DMS114 treated with DMSO at 0.1 percent for 48 hours (cell line): Measurements from ENCODE around the gene PAX1.

Experiments
- DNase-seq: peaks from one replicate; lab custom pipeline; 2025; ENCODE audit not compliant: unreplicated experiment; lab: John Stamatoyannopoulos, UW

PAX1 gene

DNA sequence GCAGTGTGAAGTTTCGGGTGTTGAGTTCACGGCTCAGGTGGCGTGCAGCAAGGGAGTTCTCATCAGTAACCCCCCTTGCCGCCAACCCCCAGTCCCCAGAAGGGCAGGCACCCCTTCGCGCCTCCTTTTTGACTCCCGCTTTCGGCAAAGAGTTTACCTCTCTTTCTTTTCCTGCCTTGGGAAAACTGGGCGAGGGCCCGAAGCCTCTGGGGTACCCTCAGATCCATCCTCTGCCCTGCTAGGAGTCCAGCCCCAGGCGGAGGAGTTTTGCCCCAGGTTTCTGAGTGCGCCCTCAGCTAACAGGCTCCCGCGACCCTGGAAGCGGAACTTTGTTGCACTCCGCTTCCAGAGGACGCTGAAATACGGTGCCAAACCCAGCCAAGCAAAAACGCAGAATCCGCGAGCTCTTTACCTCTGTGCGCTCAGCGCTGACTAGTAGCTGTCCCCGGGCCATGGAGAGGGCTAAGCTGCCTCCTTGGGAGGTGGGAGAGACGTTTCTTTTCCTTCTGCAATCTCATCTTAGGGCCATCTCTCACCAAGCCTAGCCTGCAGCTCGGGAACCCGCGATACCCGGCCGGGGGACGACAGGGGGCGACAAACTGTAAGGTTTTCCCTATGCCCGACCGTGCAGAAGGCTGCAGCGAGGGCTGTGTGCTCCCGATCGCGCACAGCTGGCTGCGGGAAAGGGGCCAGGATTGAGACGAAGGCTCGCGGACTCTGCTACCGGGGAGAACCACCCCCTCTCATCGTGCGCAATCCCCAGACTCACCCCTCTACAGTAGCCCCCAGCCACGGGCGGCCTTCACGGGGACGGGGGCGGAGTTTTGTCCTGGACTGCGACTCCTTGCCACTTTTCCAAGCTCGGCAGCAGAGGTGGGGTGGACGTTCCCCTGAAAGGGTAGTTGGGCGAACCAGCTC, 2.7 kb upstream of the PAX1 start:
- no peak for DNase-seq

DNA sequence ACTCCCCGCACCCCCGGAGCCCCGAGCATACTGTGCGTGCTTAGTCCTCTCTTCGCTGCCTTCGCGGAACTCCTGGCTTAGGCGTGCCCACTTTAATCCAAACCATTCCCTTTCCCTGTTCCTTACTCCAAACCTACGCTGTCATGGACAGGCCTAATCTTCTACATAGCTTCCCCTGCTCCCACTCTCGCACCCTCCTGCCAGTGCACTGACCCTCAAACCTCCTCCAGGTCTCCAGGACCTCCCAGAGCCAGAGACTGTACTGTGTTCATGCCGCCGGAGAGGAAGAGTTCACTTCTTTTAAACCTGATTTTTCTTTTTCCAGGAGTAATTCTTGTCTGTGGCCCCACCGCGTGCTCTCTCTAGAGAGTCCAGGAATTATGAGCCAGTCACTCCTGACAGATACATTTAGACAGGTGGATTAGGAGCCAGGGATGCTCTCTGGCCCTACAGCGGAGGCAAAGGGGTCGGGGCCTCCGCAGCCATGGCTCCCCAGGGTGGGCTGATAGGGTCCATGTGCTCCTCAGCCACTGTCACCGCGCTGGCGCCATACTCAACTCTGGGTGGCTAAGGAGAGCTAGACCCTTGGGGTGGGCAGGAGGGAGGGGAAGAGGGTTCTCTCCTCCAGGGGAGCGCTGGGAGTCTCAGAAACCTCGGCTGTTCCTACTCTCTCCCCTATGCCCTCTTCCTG, 1.6 kb upstream of the PAX1 start:
- no peak for DNase-seq

DNA sequence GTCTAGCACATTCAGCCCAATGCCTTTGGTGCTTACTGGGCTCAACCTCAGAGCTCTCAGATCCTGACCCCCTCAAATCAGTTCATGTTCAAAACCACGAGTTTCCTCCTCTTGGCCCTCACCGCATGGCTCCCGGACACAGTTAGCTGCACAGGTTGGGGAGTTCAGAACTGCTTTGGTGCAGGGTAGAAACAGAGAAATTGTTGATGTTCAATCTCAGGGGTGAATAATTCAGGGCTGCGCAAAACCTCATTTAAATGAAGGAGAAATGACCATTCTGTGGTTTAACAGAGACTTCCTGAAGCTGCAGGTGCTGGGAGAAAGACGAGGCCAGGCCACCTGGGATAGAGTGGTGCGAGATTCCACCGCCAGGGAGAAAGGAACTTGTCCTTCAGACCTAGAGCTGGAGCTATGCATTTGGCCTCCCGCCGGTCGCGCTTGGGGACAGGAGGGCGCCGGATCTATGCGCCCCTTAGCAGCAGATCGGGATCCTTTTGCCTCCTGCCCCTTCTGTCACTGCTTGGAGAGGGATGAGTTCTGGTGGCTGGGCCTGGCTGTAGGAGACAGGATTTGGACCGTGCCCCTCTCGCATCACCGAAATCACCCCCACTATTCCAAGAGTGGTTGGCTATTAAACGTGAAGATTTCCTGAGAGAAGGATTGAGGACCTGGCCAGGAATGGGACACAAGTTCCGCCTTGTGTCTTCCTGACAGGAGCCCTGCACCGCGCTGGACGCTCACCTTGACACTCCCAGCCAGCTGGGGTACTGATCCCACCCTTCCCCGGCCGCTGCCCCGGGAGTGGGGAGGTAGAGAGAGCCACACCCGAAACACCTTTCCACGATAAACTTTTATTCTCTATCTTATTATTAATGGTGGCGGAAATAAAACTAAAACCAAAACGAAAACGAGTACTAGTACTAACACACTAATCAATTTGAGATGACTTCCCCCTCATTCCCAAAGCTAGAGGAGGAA, 767 bp upstream of the PAX1 start:
- DNase-seq, result no peak

DNA sequence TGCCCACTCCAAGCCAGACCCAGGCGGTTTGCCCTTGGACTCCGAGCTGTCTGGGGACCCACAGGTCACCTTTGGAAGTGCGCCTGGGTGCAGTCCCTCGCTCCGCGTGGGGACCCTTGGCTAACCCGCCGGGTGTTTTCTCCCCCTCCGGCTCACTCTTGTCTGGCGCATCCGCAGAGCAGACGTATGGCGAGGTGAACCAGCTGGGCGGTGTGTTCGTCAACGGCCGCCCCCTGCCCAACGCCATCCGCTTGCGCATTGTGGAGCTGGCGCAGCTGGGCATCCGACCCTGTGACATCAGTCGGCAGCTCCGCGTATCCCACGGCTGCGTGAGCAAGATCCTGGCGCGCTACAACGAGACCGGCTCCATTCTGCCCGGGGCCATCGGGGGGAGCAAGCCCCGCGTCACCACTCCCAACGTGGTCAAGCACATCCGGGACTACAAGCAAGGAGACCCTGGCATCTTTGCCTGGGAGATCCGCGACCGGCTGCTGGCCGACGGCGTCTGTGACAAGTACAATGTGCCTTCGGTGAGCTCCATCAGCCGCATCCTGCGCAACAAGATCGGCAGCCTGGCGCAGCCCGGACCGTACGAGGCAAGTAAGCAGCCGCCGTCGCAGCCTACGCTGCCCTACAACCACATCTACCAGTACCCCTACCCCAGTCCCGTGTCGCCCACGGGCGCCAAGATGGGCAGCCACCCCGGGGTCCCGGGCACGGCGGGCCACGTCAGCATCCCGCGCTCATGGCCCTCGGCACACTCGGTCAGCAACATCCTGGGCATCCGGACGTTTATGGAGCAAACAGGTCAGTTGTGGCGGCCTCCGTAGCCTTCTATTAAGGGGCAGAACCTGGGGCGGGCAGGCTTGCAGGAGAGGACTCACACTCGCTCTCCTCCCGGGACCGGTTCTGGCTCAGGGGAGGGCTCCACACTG, 1.1 kb downstream of the PAX1 start:
- DNase-seq, result no peak

DNA sequence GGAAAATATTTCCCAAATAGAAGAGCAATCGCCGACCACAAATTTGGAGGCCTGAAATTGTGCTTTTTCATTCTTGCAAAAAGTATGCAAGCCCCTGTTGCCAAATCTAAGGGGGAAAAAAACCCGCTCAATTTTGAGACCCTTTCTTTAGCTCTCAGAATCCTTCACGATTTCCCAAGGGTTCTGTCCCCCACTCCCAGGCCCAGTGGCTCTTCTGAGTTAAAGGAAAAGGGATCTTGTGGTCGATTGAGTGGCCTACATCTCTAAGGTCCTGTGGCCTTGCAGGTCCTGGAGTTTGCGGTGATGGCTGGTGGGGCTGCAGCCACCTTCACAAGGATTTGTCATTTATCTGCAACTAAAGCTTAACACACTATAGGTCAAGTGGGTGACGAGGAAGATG, 1.8 kb downstream of the PAX1 start:
- DNase-seq, result no peak

DNA sequence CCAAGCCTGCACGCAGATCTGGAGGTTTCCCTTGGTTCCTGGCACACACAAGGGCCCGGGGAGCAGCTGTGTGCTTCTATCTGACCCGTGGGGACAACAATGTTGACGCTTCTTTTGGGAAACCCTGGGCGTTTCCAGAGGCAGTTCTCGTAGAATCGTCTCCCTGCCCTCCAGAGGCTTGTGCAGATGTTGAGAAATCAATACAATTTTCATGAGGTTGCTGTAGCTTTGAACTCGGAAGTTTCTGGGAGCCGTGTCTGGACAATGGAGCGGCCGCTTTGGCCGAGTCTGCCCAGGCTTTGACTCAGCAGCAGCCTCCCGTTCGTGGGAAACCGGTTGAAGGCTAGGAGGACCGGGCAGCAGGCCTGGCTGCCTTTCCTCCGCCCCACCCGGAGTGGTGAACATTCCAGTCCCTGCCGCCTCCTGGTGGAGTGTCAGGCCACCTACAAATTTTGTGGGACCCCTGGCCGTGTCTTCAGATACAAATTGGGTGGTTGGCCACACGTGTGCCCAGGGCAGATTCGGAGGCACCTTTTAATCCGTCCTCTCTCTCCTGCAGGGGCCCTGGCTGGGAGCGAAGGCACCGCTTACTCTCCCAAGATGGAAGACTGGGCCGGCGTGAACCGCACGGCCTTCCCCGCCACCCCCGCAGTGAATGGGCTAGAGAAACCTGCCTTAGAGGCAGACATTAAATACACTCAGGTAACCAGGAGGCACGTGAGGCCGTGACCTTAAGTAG, 2.7 kb downstream of the PAX1 start:
- DNase-seq, result no peak

DNA sequence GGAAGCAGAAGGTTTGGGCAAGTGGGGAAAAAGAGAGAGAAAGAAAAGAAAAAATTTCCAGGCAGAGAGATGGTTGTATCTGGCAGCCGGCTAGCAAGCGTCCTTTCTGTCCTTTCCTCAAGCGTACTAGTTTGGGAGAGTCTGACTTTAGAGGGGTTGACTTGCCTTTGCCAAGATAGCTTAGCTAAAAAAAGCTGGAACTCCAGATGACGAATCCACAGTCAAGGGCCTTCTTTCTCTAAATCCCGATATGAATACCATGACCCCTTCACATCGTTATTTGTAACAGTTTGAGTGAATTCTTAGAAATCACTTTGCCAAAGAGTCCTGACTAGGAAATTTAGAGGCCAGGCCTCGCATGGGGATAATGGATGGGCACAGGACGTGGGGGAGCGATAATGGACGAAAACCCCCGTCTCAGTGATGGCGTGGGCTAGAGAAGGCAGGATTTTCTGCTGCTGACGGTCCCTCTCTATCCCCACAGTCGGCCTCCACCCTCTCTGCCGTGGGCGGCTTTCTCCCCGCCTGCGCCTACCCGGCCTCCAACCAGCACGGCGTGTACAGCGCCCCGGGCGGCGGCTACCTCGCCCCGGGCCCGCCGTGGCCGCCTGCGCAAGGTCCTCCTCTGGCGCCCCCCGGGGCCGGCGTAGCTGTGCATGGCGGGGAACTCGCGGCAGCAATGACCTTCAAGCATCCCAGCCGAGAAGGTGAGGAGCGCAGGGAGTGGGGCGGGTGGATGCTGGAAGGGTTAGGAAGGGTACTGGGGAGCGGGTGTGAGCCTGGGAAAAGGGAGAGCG, 3.5 kb downstream of the PAX1 start:
- no peak for DNase-seq

DNA sequence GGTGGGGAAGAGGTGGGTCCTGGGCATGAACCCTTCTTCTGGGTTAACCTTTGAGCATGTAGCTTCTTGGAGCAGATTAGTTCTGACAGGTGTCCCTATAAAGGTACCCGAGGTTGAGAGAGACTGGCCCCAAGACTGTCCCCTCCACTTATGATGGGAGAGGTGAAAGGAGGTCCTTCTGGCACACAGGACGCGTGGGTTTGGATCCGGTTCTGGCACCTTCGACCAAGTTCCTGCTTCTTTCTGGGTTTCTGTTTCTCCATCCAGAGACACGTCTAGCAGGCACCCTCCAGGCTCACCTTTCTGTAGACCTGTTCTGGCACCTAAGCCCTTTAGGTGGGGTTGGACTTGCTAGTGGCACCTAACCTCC, 4.1 kb downstream of the PAX1 start:
- no peak for DNase-seq

DNA sequence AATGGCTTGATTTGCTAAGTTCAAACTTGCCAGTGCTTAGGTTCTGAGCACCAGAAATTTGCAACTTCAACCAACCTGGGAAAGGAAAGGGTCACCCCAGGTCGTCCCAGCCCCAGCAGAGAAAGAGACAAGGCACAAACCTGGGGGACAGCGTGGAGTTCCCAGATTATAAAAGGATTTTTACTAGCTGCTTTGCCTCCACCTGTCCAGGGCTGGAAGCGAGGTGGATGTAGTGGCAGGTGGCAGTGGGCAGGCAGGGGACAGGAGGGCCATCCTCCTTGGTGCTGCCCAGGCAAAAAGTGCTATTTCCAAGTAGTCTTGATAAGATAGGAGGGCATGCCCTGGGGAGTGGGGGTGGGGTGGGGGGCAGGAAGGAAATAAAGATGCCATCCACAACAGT, 4.9 kb downstream of the PAX1 start:
- no peak for DNase-seq

DNA sequence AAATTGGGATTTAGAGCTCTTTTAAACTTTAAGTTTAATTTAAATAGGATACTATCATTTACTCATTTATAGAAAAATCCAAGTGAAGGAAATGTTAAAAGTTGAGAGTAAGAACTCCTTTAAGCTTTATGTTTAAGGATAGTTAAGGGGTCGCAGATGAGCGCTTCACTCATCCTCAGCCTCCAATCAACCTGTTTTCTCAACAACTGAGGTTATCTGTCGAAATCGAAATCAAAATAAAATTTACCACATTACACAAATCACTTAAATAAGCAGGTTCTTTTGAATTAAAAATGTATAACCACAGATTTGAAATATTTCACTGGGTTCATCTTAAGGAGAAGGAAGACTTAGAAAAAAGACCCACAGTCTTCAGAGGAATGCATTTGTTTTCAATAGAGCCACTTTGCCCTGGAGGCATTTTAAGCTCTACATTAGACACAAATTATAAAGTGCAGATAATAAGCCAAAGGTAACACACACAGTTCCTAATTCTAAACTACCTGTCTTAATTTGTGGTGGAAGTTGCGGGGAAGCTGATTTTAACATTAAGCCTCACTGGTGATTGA, 5.5 kb downstream of the PAX1 start:
- no peak for DNase-seq

DNA sequence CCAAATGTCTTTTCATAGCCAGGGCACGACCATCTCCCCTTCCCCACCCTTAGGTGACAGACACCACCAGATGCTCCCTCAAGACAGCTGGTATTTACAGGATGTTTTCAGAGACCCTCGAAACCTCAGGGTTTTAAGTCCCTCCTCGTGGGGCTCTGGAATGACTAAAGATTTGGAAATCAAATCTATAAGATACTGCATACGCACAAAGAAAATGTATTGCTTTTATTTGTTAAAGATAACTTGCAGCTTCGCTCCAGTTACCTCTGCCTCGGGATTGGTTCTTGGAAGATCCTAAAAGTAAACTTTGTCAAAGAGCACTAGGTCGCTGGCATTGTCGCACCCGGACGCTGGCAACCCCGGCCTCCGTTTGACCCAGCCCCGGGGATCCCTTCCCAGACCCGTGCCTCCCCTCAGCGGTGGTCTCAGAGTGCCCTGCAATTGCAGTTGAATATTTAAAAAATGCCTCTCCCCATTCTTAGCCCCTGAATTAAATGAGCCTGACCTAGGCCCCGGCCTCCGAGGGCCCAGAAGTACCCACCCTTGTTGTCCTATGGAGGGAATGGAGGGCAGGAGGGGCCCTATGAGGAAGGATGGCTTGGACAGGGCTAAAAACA, 7.1 kb downstream of the PAX1 start:
- no peak for DNase-seq

DNA sequence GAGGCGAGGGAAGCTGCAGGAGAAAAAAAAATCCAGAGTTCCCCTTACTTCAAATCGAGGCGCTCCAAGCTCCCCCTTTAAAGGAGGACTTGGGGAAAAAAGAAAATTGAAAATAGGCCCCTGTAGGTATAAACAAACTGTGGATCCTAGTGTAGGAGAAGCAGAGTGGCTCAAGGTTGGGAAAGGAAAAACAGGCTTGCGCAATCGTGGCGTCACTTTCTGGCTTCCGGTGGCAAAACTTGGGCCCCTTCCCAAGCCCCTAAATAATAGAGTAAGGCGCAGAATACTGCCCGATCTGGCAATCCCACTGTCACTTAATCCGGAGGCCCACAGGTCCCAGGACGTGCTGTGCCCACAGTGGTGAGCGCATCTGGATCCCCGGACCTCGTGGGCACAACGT, 8.0 kb downstream of the PAX1 start:
- no peak for DNase-seq

DNA sequence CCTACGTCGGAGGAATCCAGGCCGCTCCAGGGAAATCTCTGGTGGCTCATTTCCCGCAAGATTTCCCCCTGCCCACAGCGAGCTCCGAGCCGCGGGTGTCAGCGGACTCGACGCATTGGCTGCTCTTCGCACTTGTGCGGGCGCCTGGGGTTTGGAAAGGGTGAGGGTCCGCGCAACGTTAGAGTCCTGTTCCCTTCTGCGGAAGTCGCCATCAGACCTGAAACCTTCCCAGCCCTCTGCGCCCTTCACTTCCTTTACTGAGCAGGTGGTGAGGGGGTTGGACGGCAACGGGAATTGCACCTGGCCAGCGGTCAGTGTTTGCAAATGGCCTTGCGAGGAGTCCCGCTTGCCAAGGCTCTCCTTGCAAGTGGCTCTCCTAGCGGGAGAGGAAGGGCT, 8.4 kb downstream of the PAX1 start:
- no peak for DNase-seq

DNA sequence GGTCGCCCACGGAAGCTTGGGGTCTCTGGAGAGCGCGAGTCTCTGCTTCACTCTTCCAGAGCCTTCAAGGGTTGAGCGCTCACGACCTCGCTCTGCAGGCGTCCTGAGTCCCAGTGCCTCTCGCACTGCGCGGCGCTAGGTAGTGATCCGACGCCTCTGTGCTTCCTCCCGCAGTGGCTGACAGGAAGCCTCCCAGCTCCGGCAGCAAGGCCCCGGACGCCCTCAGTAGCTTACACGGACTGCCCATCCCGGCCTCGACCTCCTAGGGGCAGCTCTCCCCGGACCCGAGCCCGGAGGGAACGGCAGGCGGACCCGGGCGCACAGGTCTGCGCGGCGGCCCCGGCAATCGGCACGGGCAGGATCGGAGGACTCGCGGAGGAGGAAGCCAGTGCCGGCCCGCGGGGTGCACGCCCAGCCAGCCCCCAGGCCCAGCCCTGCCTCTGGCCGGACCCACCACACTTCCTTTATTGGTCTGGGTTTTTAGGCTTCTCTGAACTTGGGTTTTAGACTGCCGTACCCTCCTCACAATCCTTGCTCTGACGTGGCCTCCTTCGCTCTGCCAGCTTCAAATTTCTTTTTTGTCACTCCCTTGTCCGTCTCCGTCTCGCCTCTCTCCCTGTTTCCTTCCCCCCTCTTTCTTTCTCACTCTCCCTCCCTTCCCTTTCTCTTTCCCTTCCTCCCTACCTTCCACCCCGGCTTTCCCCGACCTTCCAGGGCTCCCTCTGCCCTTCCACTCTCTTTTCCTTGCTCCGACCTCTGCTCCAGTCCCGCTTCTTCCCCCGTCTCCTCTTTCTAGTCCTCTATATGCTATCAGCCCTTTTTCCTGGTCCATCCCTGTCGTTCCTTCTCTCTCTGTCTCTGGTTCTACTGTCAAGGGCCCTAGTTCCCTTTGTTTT, 9.1 kb downstream of the PAX1 start:
- DNase-seq, result no peak

DNA sequence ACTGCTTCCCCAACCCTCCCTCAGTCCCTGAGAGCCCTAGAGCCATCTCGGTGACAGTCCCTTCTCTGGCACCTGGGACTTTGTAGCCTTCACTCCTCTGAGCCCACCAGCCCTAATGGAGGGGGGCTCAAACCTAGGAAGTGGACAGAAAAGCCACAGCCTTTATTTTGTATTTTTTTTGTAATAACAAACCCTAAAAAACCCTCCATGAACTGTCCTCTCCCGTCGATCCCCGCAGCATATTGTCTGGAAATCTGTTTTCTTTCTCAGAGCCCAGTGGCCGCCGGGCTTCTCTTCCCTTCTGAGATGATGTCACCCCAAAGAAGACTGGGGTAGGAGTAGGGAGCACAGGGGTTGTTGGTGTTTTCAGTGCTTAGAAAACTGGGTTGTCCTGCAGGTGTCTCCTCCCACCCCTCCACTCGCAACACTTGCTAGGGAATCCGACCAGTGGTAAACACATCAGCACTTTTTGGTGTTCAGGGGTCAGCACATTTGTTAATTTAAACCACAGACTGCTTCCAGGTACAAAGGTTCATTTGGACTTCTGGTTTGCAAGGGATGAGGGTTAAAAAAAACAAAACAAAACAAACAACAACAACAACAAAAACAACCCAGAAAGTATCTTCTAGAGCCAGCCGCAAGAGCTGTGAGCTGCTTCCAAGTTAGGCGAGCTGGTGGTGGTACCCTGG, 9.9 kb downstream of the PAX1 start:
- DNase-seq, result no peak

DNA sequence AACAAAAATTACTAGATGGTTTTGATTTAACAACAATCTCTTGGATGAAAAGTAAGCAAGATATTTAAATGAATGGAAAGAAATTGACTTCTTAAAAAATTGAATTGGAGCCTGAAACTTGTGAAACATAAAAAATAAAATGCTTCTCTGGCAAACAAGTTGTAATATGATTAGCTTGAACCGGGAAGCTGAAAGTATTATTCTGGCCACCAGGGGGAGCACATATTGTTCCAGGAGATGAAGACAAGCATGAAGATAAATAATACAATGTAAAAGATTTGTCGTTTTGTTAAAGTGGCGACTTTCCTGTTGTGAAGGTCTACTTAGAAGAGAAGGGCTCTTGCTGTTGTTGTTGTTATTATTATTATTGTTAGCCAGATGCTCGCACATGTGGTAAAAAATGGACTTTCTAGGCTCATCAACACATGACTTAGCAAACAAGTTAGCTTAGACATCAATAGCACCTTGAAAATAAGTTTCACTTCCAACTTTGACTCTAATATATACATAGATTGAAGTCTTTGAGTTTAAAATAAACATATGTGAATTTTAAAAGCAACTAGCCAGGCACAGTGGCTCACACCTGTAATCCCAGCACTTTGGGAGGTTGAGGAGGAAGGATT, 14.2 kb downstream of the PAX1 start:
- DNase-seq, result peak; percentile 57
